HEK293T (cell line): Measurements from ENCODE around the gene SLC6A11.

Source experiments
- ARNT ChIP-seq: fragments of 450-650 bp; IDR thresholded peaks from 2 replicates; pipeline ENCODE4 v1.6.1; 2017; ENCODE audit warnings: mild to moderate bottlenecking
- BHLHE40 ChIP-seq: fragments of 450-650 bp; IDR thresholded peaks from 2 replicates; pipeline ENCODE4 v1.6.1; 2016; ENCODE audit warnings: mild to moderate bottlenecking, moderate library complexity, borderline replicate concordance
- ELF4 ChIP-seq: fragments of 450-650 bp; IDR thresholded peaks from 2 replicates; pipeline ENCODE4 v1.6.1; 2017; ENCODE audit warnings: antibody characterized with exemption
- FOXA1 ChIP-seq: fragments of 450-650 bp; IDR thresholded peaks from 2 replicates; pipeline ENCODE4 v1.6.1; 2016; ENCODE audit warnings: mild to moderate bottlenecking
- FOXK2 ChIP-seq: fragments of 450-650 bp; IDR thresholded peaks from 2 replicates; pipeline ENCODE4 v1.6.1; 2016; ENCODE audit warnings: mild to moderate bottlenecking
- FOXM1 ChIP-seq: fragments of 450-650 bp; IDR thresholded peaks from 2 replicates; pipeline ENCODE4 v1.6.1; 2017; ENCODE audit warnings: mild to moderate bottlenecking, borderline replicate concordance
- HDGF ChIP-seq: fragments of 450-650 bp; IDR thresholded peaks from 2 replicates; pipeline ENCODE4 v1.6.1; 2017; ENCODE audit warnings: antibody characterized with exemption, borderline replicate concordance
- L3MBTL2 ChIP-seq: fragments of 450-650 bp; conservative IDR thresholded peaks from 2 replicates; pipeline ENCODE4 v1.6.1; 2016; ENCODE audit warnings: mild to moderate bottlenecking
- LEF1 ChIP-seq: fragments of 450-650 bp; IDR thresholded peaks from 2 replicates; pipeline ENCODE4 v1.6.1; 2017; ENCODE audit warnings: mild to moderate bottlenecking, borderline replicate concordance
- NFRKB ChIP-seq: fragments of 450-650 bp; IDR thresholded peaks from 2 replicates; pipeline ENCODE4 v1.6.1; 2016; ENCODE audit warnings: mild to moderate bottlenecking, moderate library complexity
- PKNOX1 ChIP-seq: fragments of 450-650 bp; IDR thresholded peaks from 2 replicates; pipeline ENCODE4 v1.6.1; 2016
- SP1 ChIP-seq: fragments of 450-650 bp; IDR thresholded peaks from 2 replicates; pipeline ENCODE4 v1.6.1; 2017
- SUZ12 ChIP-seq: fragments of 450-650 bp; IDR thresholded peaks from 2 replicates; pipeline ENCODE4 v1.6.1; 2016; ENCODE audit warnings: mild to moderate bottlenecking
- TARDBP ChIP-seq: fragments of 450-650 bp; IDR thresholded peaks from 2 replicates; pipeline ENCODE4 v1.6.1; 2016

- TF ChIP-seq SUZ12 (no peak), FOXK2 (no peak), ELF4 (no peak), FOXM1 (no peak), FOXA1 (no peak), TARDBP (no peak), ARNT (no peak), BHLHE40 (no peak), NFRKB (no peak), HDGF (no peak), L3MBTL2 (no peak), PKNOX1 (no peak), LEF1 (no peak), SP1 (no peak)
Measured at GRCh38 chr3:10981031-10981430, 165.0 kb downstream of the SLC6A11 start.
